Smooth muscle cell (in vitro differentiated cells): ENCODE data around the gene OAF. TPM values are rescaled to one million over a fixed set of nuclear protein-coding genes. Genes with fewer than 3 reads are reported as not detected.

Experiments
- DNase-seq: peaks from one replicate; lab custom pipeline; 2025; ENCODE audit not compliant: unreplicated experiment; lab: John Stamatoyannopoulos, UW
- H2AFZ ChIP-seq: fragments of 200-600 bp; sonication (generic); 2 replicates; pipeline ENCODE4 v1.6.0; 2016; ENCODE audit warnings: antibody characterized with exemption, low read depth, mild to moderate bottlenecking
- H3F3A ChIP-seq: fragments of 200-600 bp; sonication (generic); 2 replicates; pipeline ENCODE4 v1.6.0; 2017; ENCODE audit warnings: antibody characterized with exemption, low read depth
- H3K27ac ChIP-seq: fragments of 200-600 bp; sonication (generic); 2 replicates; pipeline ENCODE4 v1.5.1; 2016; ENCODE audit warnings: low read depth, mild to moderate bottlenecking
- H3K27me3 ChIP-seq: fragments of 200-600 bp; sonication (generic); 2 replicates; pipeline ENCODE4 v1.6.1; 2016; ENCODE audit warnings: low read depth, mild to moderate bottlenecking
- H3K36me3 ChIP-seq: fragments of 200-600 bp; sonication (generic); 2 replicates; pipeline ENCODE4 v1.5.1; 2016; ENCODE audit warnings: low read depth
- H3K4me1 ChIP-seq: fragments of 200-600 bp; sonication (generic); 2 replicates; pipeline ENCODE4 v1.5.1; 2016; ENCODE audit warnings: low read depth
- H3K4me2 ChIP-seq: fragments of 200-600 bp; sonication (generic); 2 replicates; pipeline ENCODE4 v1.6.0; 2016; ENCODE audit warnings: mild to moderate bottlenecking
- H3K4me3 ChIP-seq: fragments of 200-600 bp; sonication (generic); 2 replicates; pipeline ENCODE4 v1.5.1; 2016; ENCODE audit warnings: mild to moderate bottlenecking
- H3K79me2 ChIP-seq: fragments of 200-600 bp; sonication (generic); 2 replicates; pipeline ENCODE4 v1.6.0; 2016; ENCODE audit warnings: low read depth, mild to moderate bottlenecking
- H3K9ac ChIP-seq: fragments of 200-600 bp; sonication (generic); 2 replicates; pipeline ENCODE4 v1.6.0; 2016; ENCODE audit warnings: low read depth
- H3K9me3 ChIP-seq: fragments of 200-600 bp; sonication (generic); replicated peaks from 2 replicates; pipeline ENCODE4 v1.5.1; 2016; ENCODE audit warnings: low read depth
- H4K20me1 ChIP-seq: fragments of 200-600 bp; sonication (generic); 2 replicates; pipeline ENCODE4 v1.6.0; 2016; ENCODE audit warnings: low read depth
- CTCF ChIP-seq: fragments of 200-600 bp; sonication (generic); IDR thresholded peaks from 2 replicates; pipeline ENCODE4 v1.5.1; 2017; ENCODE audit warnings: borderline replicate concordance, mild to moderate bottlenecking, antibody characterized with exemption; ENCODE audit not compliant: insufficient read depth, poor library complexity, severe bottlenecking
- WGBS: methylation state at CpG from one replicate; pipeline ENCODE4 v1.1.7; 2016; ENCODE audit warnings: low lambda C conversion rate; 5-methylcytosine and 5-hydroxymethylcytosine counted together
- polyA plus RNA-seq: library from polyadenylated mRNA; unstranded; fragments of >200 nt; fragmentation: Nextera tagmentation; extraction: Ambion mirVana; gene quantifications from 2 replicates; pipeline ENCODE4 v1.2.1, GENCODE V29; 2016
- total RNA-seq: library from RNA; depleted of rRNA; stranded (reverse); fragments of >200 nt; gene quantifications from 2 replicates; pipeline ENCODE4 v1.2.3, GENCODE V29; 2014

The OAF gene
- total and polyA plus RNA-seq, 2 experiments from 2014 or later: 41.6 to 112 TPM

- Histone ChIP-seq H2AFZ (no peak overlapping the region), H3K4me2 (no peak overlapping the region), H3K27ac (no peak overlapping the region), H4K20me1 (peaks cover 7% of the 10 kb centered on the region), H3K4me3 (no peak overlapping the region), H3K27me3 (no peaks in the 10 kb centered on the region), H3K4me1 (no peaks in the 10 kb centered on the region), H3K9ac (no peak overlapping the region), H3K36me3 (no peaks in the 10 kb centered on the region), H3K79me2 (no peaks in the 10 kb centered on the region), H3F3A (no peaks in the 10 kb centered on the region), H3K9me3 (no peaks in the 10 kb centered on the region)
- 84% methylated on average over 5 of the region's 5 CpGs for WGBS
- no peak for DNase-seq
- no peak for TF ChIP-seq CTCF
Measured at GRCh38 chr11:120230433-120231071, 19.7 kb downstream of the OAF start.

GRCh38 chr11:120231963-120232362 is 21.1 kb downstream of the OAF start:
- no peaks in the 10 kb centered on the region for H3K4me1 ChIP-seq
- no peaks in the 10 kb centered on the region for H3K36me3 ChIP-seq
- H3K9ac ChIP-seq: no peak overlapping the region
- no peak overlapping the region for H3K27ac ChIP-seq
- 72% methylated on average over 3 of the region's 4 CpGs for WGBS
- TF ChIP-seq CTCF: no peak
- H3K4me3 ChIP-seq: no peak overlapping the region
- H2AFZ ChIP-seq: no peak overlapping the region
- no peaks in the 10 kb centered on the region for H4K20me1 ChIP-seq
- no peaks in the 10 kb centered on the region for H3F3A ChIP-seq
- no peaks in the 10 kb centered on the region for H3K9me3 ChIP-seq
- DNase-seq: no peak
- no peak overlapping the region for H3K4me2 ChIP-seq
- H3K79me2 ChIP-seq: no peaks in the 10 kb centered on the region
- H3K27me3 ChIP-seq: peaks cover 6% of the 10 kb centered on the region

- Histone ChIP-seq H3K9me3 (no peaks in the 10 kb centered on the region), H2AFZ (no peak overlapping the region), H3K27ac (no peak overlapping the region), H3K27me3 (peaks cover 14% of the 10 kb centered on the region), H3K36me3 (no peaks in the 10 kb centered on the region), H3F3A (no peaks in the 10 kb centered on the region), H3K79me2 (no peaks in the 10 kb centered on the region), H3K4me2 (no peak overlapping the region), H4K20me1 (no peaks in the 10 kb centered on the region), H3K4me1 (no peaks in the 10 kb centered on the region), H3K4me3 (no peak overlapping the region), H3K9ac (no peak overlapping the region)
- DNase-seq: no peak
- WGBS: 89% methylated on average over 9 of the region's 9 CpGs
- no peak for TF ChIP-seq CTCF
Measured at GRCh38 chr11:120233207-120233803, 22.5 kb downstream of the OAF start.
